GM18520 (cell line): Measurements from ENCODE around the gene ZC3H10.
"Not testable (repeated sequence)": the region's sequence is repeated elsewhere in the genome, so short reads cannot be mapped to it uniquely, and the experiment has no call there.

Source experiments
- ATAC-seq: cut with Tn5 transposase; IDR thresholded peaks from one replicate; pipeline ENCODE4 v1.9.1; 2021; ENCODE audit not compliant: unreplicated experiment

ZC3H10 gene

GRCh38 chr12:56117778-56118687 is at the start of gene ZC3H10:
ZC3H10 (plus strand) TSS chr12:56118266; CDS start chr12:56120563, 2,297 bp downstream.
- peak; percentile 77 for ATAC-seq

GRCh38 chr12:56071648-56072047 is 46.4 kb upstream of the ZC3H10 start:
- no peak for ATAC-seq

DNA sequence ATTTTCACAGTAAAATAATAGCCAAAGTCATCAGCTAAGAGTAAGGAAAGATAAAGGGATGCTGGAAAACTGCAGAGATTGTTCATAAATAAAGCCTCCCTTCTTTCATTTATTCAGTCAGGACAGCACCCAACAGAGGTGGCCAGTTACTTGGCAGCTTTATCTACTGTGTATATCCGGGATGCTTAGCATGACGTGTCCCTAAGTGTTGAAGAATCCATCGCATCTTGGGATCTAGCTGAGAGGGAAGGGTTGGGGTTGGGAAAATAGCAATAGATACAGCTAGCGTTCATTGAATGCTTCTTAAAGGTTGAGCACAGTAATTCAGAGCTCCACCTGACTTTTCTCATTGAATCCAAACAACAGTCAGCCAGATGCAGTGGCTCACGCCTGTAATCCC is 43.7 kb upstream of the ZC3H10 start:
- ATAC-seq: no peak

- ATAC-seq: not testable (repeated sequence)
These were observed 40.1 kb upstream of the ZC3H10 start for GRCh38 chr12:56077966-56078365.

DNA sequence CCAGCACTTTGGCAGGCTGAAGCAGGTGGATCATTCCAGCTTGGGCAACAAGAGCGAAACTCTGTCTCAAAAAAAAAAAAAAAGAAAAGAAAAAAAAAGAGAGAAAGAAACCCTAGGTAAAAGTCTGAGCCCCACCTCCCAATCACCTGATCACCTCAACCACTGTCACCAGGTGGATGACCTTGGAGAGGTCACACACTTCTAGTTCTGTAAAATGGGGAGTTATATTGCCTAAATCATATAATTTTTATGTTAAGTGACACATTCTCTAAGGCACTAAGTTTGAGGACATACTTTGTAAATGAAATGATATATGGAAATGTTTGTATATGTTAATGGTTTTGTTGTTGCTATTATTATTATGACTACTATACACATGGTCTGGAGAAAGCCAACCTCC is 39.6 kb upstream of the ZC3H10 start:
- ATAC-seq: no peak

- ATAC-seq: no peak
These were observed 38.9 kb upstream of the ZC3H10 start for GRCh38 chr12:56078931-56079722.

- no peak for ATAC-seq
These were observed 38.1 kb upstream of the ZC3H10 start, which contains the start of gene ERBB3 for GRCh38 chr12:56079723-56080555. ERBB3 (plus strand) TSS chr12:56080165; CDS start chr12:56080301, 136 bp downstream.

DNA sequence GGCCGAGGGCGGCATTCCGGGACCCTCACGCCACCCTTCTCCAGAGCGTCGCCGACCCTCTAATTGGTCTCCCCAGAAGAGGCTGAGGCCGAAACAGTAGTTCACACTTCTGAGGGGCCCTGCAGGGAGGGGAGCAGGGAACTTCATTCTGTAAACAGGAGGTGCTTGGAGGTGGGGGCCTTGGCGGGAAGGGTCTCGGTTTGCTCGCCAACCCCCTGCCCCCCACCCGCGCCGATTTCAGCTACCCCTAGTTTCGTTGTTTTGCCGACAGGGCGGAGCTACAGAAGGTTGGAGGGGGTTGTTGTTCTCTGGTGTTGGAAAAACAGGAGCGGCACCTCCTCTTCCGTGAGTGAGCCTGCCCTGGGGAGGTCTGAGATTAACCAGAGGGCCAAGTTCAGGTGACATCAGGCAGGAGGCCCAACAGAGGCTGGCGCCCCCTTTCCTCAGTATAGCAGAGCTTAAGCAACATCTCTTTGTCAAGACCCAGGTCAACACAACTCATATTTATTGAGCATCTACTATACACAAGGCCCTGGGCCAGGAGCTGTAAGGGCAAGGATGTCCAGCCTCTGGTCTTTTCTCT is 37.4 kb upstream of the ZC3H10 start:
- ATAC-seq: no peak

DNA sequence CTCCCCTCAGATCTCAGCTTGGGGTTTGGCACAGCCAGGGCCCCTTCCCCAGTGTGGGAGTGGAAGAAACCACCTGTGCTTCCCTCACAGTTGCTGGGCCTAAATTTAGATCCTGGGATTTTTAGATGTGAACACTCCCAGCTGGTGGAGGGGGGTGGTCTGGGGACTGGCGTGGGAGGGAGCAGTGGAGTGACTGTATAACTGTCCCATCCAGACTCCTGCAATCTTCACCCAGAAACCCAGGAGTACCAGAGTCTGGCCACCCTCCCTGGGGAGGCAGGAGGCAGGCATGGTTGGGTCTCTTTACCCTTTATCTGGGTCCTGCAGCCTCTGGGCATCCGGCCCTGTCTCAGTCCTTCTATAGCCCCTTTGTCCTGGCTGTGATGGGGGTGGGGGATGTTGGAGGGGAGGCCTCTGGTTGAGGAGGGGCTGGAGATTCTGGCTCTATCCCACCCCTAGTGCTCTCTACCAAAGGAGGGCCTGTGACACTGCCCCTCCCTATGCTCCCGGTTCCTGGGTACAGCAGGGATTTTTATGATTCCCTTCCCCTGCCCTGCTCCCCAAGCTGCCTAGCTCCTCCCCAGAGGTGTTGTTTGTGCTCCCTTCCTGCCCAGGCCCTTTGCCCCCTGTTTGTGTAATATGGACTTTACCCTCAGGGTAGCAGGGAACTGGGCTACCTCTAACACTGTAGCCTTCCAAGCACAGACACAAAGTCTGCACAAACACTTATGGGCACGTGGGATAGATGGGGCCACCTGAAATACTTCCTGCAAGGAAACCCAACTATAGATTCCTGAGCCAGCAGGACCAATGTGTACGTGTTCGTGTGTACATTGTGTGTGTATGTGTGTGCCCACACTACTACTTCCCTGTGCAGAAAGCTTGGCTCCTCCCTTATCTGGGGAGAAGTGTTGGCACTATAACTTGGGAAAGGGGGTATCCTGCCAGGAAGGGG is 36.4 kb upstream of the ZC3H10 start:
- ATAC-seq: no peak

DNA sequence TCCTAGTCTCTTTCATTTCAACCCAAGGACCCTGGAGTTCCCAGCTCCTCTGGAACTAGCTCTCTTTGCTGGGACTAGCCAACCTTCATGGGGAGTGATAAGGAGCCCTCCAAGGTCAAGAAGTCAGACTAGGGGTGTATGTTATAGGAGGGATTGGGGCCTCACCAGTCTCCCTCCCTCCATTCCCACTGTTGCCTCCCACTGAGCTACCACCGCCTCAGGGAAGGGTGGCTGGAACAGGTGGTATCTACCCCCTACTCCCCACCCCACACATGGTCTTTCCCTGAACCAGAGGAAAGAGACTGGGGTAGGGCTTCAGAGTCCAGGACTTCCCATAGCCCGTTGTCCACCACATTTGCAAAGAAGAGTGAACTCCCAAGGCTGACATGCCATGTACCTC is 35.7 kb upstream of the ZC3H10 start:
- ATAC-seq: no peak

GRCh38 chr12:56082967-56083366 is 35.1 kb upstream of the ZC3H10 start:
- no peak for ATAC-seq

- no peak for ATAC-seq
These were observed 33.0 kb upstream of the ZC3H10 start for GRCh38 chr12:56084958-56085543.

GRCh38 chr12:56086096-56086495 is 32.0 kb upstream of the ZC3H10 start:
- ATAC-seq: no peak

DNA sequence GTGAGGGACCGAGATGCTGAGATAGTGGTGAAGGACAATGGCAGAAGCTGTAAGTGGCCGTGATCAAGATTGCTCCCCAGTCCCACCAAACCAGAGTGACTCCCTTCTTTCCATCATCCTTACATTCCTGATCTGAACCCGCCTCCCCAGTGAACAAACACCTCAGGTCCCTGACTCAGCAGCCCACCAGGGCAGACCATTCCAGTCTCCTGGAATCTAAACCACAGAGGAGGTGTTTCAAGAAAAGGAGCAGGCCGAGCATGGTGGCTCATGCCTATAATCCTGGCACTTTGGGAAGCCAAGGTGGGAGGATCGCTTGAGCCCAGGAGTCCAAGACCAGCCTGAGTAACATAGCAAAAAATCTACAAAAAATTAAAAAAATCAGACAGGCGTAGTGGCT is 31.5 kb upstream of the ZC3H10 start:
- no peak for ATAC-seq

DNA sequence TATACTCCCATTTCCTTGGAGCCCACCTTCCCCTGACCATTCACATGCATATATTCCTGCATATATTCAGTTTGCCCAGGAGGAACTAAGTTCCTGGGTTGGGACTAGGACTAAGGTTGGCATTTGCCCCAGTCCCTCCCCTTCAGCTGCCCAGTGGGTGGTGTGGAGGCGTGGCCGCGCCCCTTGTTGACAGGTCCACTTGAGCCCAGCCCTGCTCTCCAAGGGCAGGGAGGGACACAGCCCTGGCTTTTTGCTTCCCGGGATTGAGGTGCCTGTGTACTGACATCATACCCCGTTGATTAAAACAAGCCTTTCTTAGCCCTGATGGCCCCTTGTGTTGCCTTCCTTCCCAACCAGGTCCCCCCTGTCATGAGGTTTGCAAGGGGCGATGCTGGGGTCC is 30.8 kb upstream of the ZC3H10 start:
- no peak for ATAC-seq

DNA sequence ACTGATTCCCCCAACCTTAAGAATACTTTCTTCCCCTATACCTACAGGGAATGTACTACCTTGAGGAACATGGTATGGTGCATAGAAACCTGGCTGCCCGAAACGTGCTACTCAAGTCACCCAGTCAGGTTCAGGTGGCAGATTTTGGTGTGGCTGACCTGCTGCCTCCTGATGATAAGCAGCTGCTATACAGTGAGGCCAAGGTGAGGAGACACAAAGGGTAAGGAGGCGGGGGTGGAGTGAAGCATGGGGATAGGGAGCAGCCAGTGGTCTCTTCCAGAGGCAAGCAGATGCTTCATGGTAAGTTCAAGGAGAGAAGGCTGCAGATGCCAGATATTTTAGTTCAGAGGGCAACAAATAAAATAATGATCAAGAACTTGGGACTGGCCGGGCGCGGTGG is 20.3 kb upstream of the ZC3H10 start:
- ATAC-seq: no peak

GRCh38 chr12:56098592-56098991 is 19.5 kb upstream of the ZC3H10 start:
- no peak for ATAC-seq

- ATAC-seq: no peak
These were observed 18.3 kb upstream of the ZC3H10 start for GRCh38 chr12:56099787-56100186.

- no peak for ATAC-seq
These were observed 17.0 kb upstream of the ZC3H10 start for GRCh38 chr12:56101045-56101444.
